RKO (cell line): Measurements from ENCODE around the gene SNX9.
"Not testable (repeated sequence)": the region's sequence is repeated elsewhere in the genome, so short reads cannot be mapped to it uniquely, and the experiment has no call there.

Source experiments
- DNase-seq: peaks from one replicate; pipeline ENCODE4 v3.0.0-alpha.2; 2016; ENCODE audit warnings: low spot score

SNX9 gene

GRCh38 chr6:157831424-157832249, 8.6 kb downstream of the SNX9 start:
- no peak for DNase-seq

GRCh38 chr6:157832250-157832967, 9.4 kb downstream of the SNX9 start:
- no peak for DNase-seq

GRCh38 chr6:157834549-157834948, 11.5 kb downstream of the SNX9 start:
- no peak for DNase-seq

- DNase-seq, result no peak
Measured at GRCh38 chr6:157838718-157839430, 15.8 kb downstream of the SNX9 start.

GRCh38 chr6:157839606-157840005, 16.6 kb downstream of the SNX9 start:
- no peak for DNase-seq

- no peak for DNase-seq
Measured at GRCh38 chr6:157840261-157840660, 17.2 kb downstream of the SNX9 start.

- DNase-seq, result peak; percentile 37
Measured at GRCh38 chr6:157840776-157841175, 17.7 kb downstream of the SNX9 start.

- no peak for DNase-seq
Measured at GRCh38 chr6:157841211-157841840, 18.3 kb downstream of the SNX9 start.

GRCh38 chr6:157842212-157842611, 19.2 kb downstream of the SNX9 start:
- DNase-seq, result no peak

GRCh38 chr6:157844196-157844595, 21.1 kb downstream of the SNX9 start:
- not testable (repeated sequence) for DNase-seq

GRCh38 chr6:157845493-157846259, 22.6 kb downstream of the SNX9 start:
- DNase-seq, result no peak

- DNase-seq, result no peak
Measured at GRCh38 chr6:157847846-157848245, 24.8 kb downstream of the SNX9 start.

GRCh38 chr6:157848693-157849092, 25.6 kb downstream of the SNX9 start:
- no peak for DNase-seq

- no peak for DNase-seq
Measured at GRCh38 chr6:157849288-157850017, 26.4 kb downstream of the SNX9 start.

- no peak for DNase-seq
Measured at GRCh38 chr6:157850030-157850429, 27.0 kb downstream of the SNX9 start.

GRCh38 chr6:157853018-157853805, 30.2 kb downstream of the SNX9 start:
- DNase-seq, result no peak

- DNase-seq, result no peak
Measured at GRCh38 chr6:157853902-157854502, 31.0 kb downstream of the SNX9 start.

GRCh38 chr6:157855325-157855724, 32.3 kb downstream of the SNX9 start:
- no peak for DNase-seq

- DNase-seq, result not testable (repeated sequence)
Measured at GRCh38 chr6:157855804-157856203, 32.8 kb downstream of the SNX9 start.

GRCh38 chr6:157858664-157859063, 35.6 kb downstream of the SNX9 start:
- DNase-seq, result not testable (repeated sequence)
